Rectal smooth muscle tissue (tissue), 1 donor: ENCODE measurements around the gene GVQW3.

Source experiments
- H3K27ac ChIP-seq: one replicate; pipeline ENCODE4 v1.7.0; 2013; ENCODE audit warnings: low read depth, low read length, inconsistent platforms
- H3K27me3 ChIP-seq: one replicate; pipeline ENCODE4 v1.7.0; 2013; ENCODE audit warnings: low read length; ENCODE audit not compliant: control insufficient read depth, insufficient read depth
- H3K36me3 ChIP-seq: one replicate; pipeline ENCODE4 v1.7.0; 2013; ENCODE audit warnings: low read length; ENCODE audit not compliant: control insufficient read depth, insufficient read depth
- H3K4me1 ChIP-seq: one replicate; pipeline ENCODE4 v1.7.0; 2013; ENCODE audit warnings: low read length; ENCODE audit not compliant: control insufficient read depth, insufficient read depth
- H3K4me3 ChIP-seq: one replicate; pipeline ENCODE4 v1.7.0; 2013; ENCODE audit warnings: low read length
- H3K9ac ChIP-seq: one replicate; pipeline ENCODE4 v1.7.0; 2013; ENCODE audit warnings: low read length

GVQW3 gene

DNA sequence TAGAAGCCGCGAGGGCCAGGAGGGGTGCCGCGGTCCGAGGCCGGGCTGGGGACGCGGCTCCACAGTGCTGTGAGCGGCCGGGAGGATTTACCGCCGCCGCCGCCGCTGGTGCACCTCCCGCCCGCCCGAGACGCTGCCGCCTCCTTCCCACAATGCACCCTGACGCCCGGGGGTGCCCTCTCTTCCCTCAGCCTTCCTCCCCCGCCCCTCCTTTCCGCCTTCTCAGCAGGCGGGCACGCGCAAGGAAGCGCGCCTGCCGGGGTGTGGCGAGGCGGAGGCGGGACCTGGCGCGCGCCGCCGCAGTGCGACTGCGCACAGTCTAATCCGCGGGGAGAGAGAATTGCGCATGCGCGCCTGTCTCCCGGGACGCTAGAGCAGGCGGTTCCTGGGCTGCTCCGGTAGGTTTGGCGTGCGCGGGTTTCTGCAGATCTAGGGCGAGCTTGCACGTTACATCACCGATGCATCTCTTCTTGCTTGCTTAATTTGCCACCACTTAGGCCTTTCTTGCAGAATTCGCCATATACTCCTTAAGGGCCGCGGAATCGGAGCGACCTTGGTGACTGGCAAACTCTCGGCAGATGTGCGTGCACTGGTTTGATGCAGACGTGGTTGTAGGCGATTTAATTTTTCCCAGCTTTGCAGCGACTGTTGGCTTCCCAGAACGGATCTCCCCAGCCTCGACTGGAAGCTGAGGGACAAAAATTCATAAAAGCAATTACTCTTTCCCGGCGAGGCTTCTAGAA lies at the start of gene GVQW3, which contains the start of gene THAP12:
Gene GVQW3, plus strand, starts transcription at position 347 of the 743 bp plus-strand sequence. CDS start 506 bp downstream, outside the sequence.
Gene THAP12, minus strand, starts transcription at position 156 of the 743 bp plus-strand sequence. CDS start 296 bp downstream, outside the sequence.
- H3K4me1 ChIP-seq: no peaks in the 10 kb centered on the region
- peak within 1 kb of the TSS; percentile 65 for H3K27ac ChIP-seq
- peak within 1 kb of the TSS; percentile 40 for H3K9ac ChIP-seq
- H3K36me3 ChIP-seq: no peaks in the 10 kb centered on the region
- H3K27me3 ChIP-seq: no peaks in the 10 kb centered on the region
- peak within 1 kb of the TSS; percentile 95 for H3K4me3 ChIP-seq

- Histone ChIP-seq H3K27ac (no peak overlapping the region), H3K36me3 (no peaks in the 10 kb centered on the region), H3K4me3 (no peak overlapping the region), H3K4me1 (no peaks in the 10 kb centered on the region), H3K9ac (no peak overlapping the region), H3K27me3 (no peaks in the 10 kb centered on the region)
Observed at GRCh38 chr11:76334826-76335389, 46.2 kb upstream of the GVQW3 start.

DNA sequence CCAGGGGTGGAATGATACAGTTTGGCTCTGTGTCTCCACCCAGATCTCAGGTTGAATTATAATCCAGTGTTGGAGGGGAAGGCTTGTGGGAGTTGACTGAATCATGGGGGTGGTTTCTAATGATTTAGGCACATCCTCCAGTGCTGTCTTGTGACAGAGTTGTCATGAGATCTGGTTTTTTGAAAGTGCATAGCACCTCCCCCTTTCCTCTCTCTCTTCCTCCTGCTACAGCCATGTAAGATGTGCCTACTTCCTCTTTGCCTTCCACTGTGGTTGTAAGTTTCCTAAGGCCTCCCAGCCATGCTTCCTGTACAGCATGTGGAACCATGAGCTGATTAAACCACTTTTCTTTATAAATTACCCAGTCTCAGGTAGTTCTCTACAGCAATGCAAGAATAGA lies 45.3 kb upstream of the GVQW3 start:
- Histone ChIP-seq H3K27me3 (no peaks in the 10 kb centered on the region), H3K27ac (no peak overlapping the region), H3K36me3 (no peaks in the 10 kb centered on the region), H3K9ac (no peak overlapping the region), H3K4me1 (no peaks in the 10 kb centered on the region), H3K4me3 (no peak overlapping the region)

DNA sequence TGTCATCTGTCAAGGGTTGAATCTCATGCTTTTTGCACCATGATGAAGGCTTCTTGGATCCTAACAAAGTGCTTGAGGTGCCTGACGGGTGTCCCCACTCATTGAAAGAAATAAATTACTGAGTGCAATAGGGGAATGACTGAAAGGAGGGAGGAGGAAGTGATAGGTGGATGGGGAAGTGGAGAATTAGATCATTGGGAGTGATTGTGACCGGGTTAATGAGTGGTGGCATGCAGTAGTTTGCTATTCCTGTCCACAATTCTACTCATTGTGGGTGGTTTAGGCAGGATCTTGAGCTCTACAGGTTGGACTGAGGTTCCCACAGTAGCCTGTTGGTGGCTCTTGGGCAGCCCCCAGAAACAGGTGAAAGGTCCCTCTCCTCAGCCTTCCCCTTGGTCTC lies 44.5 kb upstream of the GVQW3 start:
- Histone ChIP-seq H3K27ac (no peak overlapping the region), H3K4me3 (no peak overlapping the region), H3K4me1 (no peaks in the 10 kb centered on the region), H3K9ac (no peak overlapping the region), H3K27me3 (no peaks in the 10 kb centered on the region), H3K36me3 (no peaks in the 10 kb centered on the region)

DNA sequence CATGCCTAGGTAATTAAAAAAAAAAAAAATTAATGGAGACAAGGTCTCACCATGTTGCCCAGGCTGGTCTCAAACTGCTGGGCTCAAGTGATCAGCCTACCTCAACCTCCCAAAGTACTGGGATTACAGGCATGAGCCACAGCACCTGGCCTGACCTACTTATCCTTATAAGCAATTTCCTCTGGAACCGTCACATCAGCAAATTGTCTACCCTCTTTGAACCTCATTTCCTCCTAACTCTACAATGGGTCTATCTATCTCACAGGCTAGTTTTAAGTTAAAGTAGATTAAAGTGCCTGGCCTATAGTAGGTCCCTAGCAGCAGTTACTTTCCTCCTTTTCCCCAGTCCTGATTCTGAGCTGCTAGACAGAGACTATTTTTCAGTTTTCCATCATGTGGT lies 43.7 kb upstream of the GVQW3 start:
- H3K27ac ChIP-seq: no peak overlapping the region
- no peaks in the 10 kb centered on the region for H3K4me1 ChIP-seq
- H3K9ac ChIP-seq: no peak overlapping the region
- peaks cover 3% of the 10 kb centered on the region for H3K27me3 ChIP-seq
- no peak overlapping the region for H3K4me3 ChIP-seq
- no peaks in the 10 kb centered on the region for H3K36me3 ChIP-seq

- no peak overlapping the region for H3K4me3 ChIP-seq
- H3K4me1 ChIP-seq: no peaks in the 10 kb centered on the region
- H3K36me3 ChIP-seq: no peaks in the 10 kb centered on the region
- no peak overlapping the region for H3K27ac ChIP-seq
- no peak overlapping the region for H3K9ac ChIP-seq
- peaks cover 3% of the 10 kb centered on the region for H3K27me3 ChIP-seq
Observed at GRCh38 chr11:76337923-76338322, 43.2 kb upstream of the GVQW3 start.

GRCh38 chr11:76339221-76339620 lies 41.9 kb upstream of the GVQW3 start:
- no peak overlapping the region for H3K9ac ChIP-seq
- peaks cover 3% of the 10 kb centered on the region for H3K27me3 ChIP-seq
- H3K4me1 ChIP-seq: no peaks in the 10 kb centered on the region
- H3K4me3 ChIP-seq: no peak overlapping the region
- no peaks in the 10 kb centered on the region for H3K36me3 ChIP-seq
- no peak overlapping the region for H3K27ac ChIP-seq

GRCh38 chr11:76347466-76347865 lies 33.7 kb upstream of the GVQW3 start:
- Histone ChIP-seq H3K36me3 (peaks cover 2% of the 10 kb centered on the region), H3K4me1 (peaks cover 3% of the 10 kb centered on the region), H3K4me3 (no peak overlapping the region), H3K27ac (no peak overlapping the region), H3K27me3 (peaks cover under 1% of the 10 kb centered on the region), H3K9ac (no peak overlapping the region)

DNA sequence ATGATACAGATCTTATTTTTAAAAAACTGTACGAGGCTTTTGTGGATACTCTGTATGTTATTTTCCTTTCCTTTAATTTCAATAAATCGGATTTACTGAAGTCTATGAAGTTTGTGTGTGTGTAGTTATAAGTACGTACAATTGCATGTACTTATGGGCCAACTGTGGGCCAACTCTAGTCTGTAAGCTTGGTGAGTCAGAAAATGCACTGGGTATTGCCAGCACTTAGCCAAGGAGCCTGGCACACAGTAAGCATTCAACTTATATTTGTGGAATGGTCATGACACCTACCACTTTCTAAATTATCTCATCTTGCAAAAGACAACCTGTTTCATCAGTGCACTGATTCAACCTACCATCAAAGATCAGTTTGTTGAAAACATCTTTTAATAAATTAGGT lies 32.8 kb upstream of the GVQW3 start:
- H3K27me3 ChIP-seq: no peaks in the 10 kb centered on the region
- H3K9ac ChIP-seq: no peak overlapping the region
- H3K4me3 ChIP-seq: no peak overlapping the region
- H3K4me1 ChIP-seq: peaks cover 3% of the 10 kb centered on the region
- H3K27ac ChIP-seq: no peak overlapping the region
- peaks cover 2% of the 10 kb centered on the region for H3K36me3 ChIP-seq

GRCh38 chr11:76355172-76355571 lies 26.0 kb upstream of the GVQW3 start:
- H3K36me3 ChIP-seq: peaks cover 12% of the 10 kb centered on the region
- H3K27ac ChIP-seq: no peak overlapping the region
- H3K27me3 ChIP-seq: no peaks in the 10 kb centered on the region
- H3K4me3 ChIP-seq: no peak overlapping the region
- no peak overlapping the region for H3K9ac ChIP-seq
- H3K4me1 ChIP-seq: no peaks in the 10 kb centered on the region

DNA sequence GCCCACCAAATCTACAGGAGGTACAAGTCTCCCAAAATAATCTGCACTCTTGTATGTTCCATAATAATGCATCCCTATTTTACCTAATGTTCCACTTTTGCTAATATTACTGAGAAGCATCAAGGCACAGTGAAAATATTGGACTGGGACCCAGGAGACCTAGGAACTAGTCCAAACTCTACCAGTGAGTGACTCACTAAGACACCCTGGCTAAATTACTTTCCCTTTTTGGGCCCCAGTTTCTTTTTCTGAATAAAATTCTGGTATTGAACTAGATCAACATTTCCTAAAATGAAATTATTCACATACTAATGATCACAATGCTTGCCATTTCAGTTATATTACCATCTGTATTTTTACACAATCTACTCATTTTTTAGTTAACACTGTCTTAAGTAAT lies 19.7 kb upstream of the GVQW3 start:
- H3K4me1 ChIP-seq: no peaks in the 10 kb centered on the region
- no peaks in the 10 kb centered on the region for H3K27me3 ChIP-seq
- no peaks in the 10 kb centered on the region for H3K36me3 ChIP-seq
- H3K9ac ChIP-seq: no peak overlapping the region
- H3K27ac ChIP-seq: no peak overlapping the region
- no peak overlapping the region for H3K4me3 ChIP-seq

DNA sequence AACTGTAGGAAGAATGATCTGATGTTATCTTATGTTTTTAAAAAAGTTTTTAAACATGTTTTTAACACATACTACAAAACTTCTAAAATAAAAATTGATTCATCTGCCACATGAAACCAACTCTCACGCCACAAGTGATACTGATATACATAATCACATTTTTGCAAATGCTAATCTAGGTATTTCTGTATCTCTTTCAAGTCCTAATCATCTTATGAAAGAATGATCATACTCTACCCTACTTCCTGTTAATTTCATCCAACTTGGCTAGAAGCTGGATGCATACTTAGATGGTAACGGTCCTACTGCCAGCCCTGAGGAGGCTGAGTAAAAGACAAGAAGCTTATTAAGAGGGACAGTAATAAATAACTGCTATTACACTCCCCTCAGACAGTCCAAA lies 19.3 kb upstream of the GVQW3 start:
- no peaks in the 10 kb centered on the region for H3K4me1 ChIP-seq
- H3K27ac ChIP-seq: no peak overlapping the region
- H3K9ac ChIP-seq: no peak overlapping the region
- no peaks in the 10 kb centered on the region for H3K27me3 ChIP-seq
- no peaks in the 10 kb centered on the region for H3K36me3 ChIP-seq
- H3K4me3 ChIP-seq: no peak overlapping the region

DNA sequence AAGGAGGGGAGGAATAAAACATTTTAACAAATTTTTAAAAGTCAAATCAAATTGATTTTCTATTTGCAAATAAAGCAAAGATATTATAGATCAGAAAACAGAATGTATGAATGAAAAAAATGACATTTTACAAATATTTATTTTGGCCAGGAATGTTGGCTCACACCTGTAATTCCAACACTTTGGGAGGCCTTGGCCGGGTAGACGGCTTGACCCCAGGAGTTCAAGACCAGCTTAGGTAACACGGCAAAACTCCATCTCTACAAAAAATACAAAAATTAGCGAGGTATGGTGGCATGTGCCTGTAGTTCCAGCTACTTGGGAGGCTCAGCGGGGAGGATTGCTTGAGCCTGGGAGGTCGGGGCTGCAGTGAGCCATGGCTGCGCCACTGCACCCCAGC lies 18.4 kb upstream of the GVQW3 start:
- Histone ChIP-seq H3K27ac (no peak overlapping the region), H3K36me3 (no peaks in the 10 kb centered on the region), H3K9ac (no peak overlapping the region), H3K4me1 (no peaks in the 10 kb centered on the region), H3K27me3 (no peaks in the 10 kb centered on the region), H3K4me3 (no peak overlapping the region)
